ENCODE measurements around the gene ZNF627.
"Not testable (repeated sequence)": the region's sequence is repeated elsewhere in the genome, so short reads cannot be mapped to it uniquely, and the experiment has no call there.

The ZNF627 gene

GRCh38 chr19:11554160-11554559, 43.1 kb upstream of the ZNF627 start:
- TF ChIP-seq CTCF (conservative IDR thresholded peaks at IDR 0.05; ENCODE audit: low read depth, low read length): no peak
- no peak overlapping the region for H3K4me3 ChIP-seq (ENCODE audit: low read depth, low read length)
- DNase-seq (ENCODE audit: low read depth): no peak

GRCh38 chr19:11555246-11555645, 42.0 kb upstream of the ZNF627 start:
- no peak for DNase-seq (ENCODE audit: low read depth)
- H3K4me3 ChIP-seq (ENCODE audit: low read depth, low read length): no peak overlapping the region
- no peak for TF ChIP-seq CTCF (conservative IDR thresholded peaks at IDR 0.05; ENCODE audit: low read depth, low read length)

GRCh38 chr19:11556634-11557420, 40.5 kb upstream of the ZNF627 start:
- H3K4me3 ChIP-seq (ENCODE audit: low read depth, low read length): no peak overlapping the region
- TF ChIP-seq CTCF (conservative IDR thresholded peaks at IDR 0.05; ENCODE audit: low read depth, low read length): no peak
- no peak for DNase-seq (ENCODE audit: low read depth)

GRCh38 chr19:11558881-11559828, 38.1 kb upstream of the ZNF627 start, which contains the start of gene ELOF1:
Gene ELOF1, minus strand, starts transcription at chr19:11559230. Its CDS starts 4,883 bp downstream, at chr19:11554347.
- peak within 1 kb of the TSS; percentile 91 for H3K4me3 ChIP-seq (ENCODE audit: low read depth, low read length)
- DNase-seq (ENCODE audit: low read depth): peak; percentile 99
- TF ChIP-seq CTCF (conservative IDR thresholded peaks at IDR 0.05; ENCODE audit: low read depth, low read length): peak; percentile 38

- DNase-seq (ENCODE audit: low read depth): peak; percentile 89
- no peak overlapping the region for H3K4me3 ChIP-seq (ENCODE audit: low read depth, low read length)
- TF ChIP-seq CTCF (conservative IDR thresholded peaks at IDR 0.05; ENCODE audit: low read depth, low read length): peak; percentile 73
Observed at GRCh38 chr19:11560404-11561051, 36.8 kb upstream of the ZNF627 start.

GRCh38 chr19:11563532-11563931, 33.8 kb upstream of the ZNF627 start:
- H3K4me3 ChIP-seq (ENCODE audit: low read depth, low read length): no peak overlapping the region
- DNase-seq (ENCODE audit: low read depth): no peak
- no peak for TF ChIP-seq CTCF (conservative IDR thresholded peaks at IDR 0.05; ENCODE audit: low read depth, low read length)

GRCh38 chr19:11564082-11564807, 33.0 kb upstream of the ZNF627 start:
- not testable (repeated sequence) for DNase-seq (ENCODE audit: low read depth); H3K4me3 ChIP-seq (ENCODE audit: low read depth, low read length)

GRCh38 chr19:11565649-11565980, 31.7 kb upstream of the ZNF627 start:
- not testable (repeated sequence) for H3K4me3 ChIP-seq (ENCODE audit: low read depth, low read length); DNase-seq (ENCODE audit: low read depth)

Measured in choroid plexus epithelial cell (primary cell).